GM23338 (cell line): ENCODE results near the gene GNAI2. TPM values are rescaled to one million over a fixed set of nuclear protein-coding genes. Genes with fewer than 3 reads are reported as not detected.

Experiments
- ATAC-seq: fragments of 200-7000 bp; cut with Tn5 transposase; 3 replicates; pipeline ENCODE4 v1.9.1; 2020
- DNase-seq: peaks from one replicate; pipeline ENCODE4 v3.0.0-alpha.2; 2015; ENCODE audit warnings: low spot score
- H2AFZ ChIP-seq: fragments of 200-600 bp; sonication (generic); 2 replicates; pipeline ENCODE4 v1.8.0; 2016; ENCODE audit warnings: antibody characterized with exemption, mild to moderate bottlenecking, moderate library complexity
- H3F3A ChIP-seq: fragments of 200-600 bp; sonication (generic); replicated peaks from 2 replicates; pipeline ENCODE4 v1.8.0; 2017; ENCODE audit warnings: antibody characterized with exemption, mixed run types, low read depth
- H3K27ac ChIP-seq: fragments of 200-600 bp; sonication (generic); 2 replicates; pipeline ENCODE4 v1.6.1; 2016; ENCODE audit warnings: low read depth
- H3K27me3 ChIP-seq: fragments of 200-600 bp; sonication (generic); 2 replicates; pipeline ENCODE4 v1.8.0; 2016; ENCODE audit warnings: mild to moderate bottlenecking, mixed run types, moderate library complexity; ENCODE audit not compliant: insufficient read depth
- H3K36me3 ChIP-seq: fragments of 200-600 bp; sonication (generic); 2 replicates; pipeline ENCODE4 v1.8.0; 2016; ENCODE audit warnings: mild to moderate bottlenecking; ENCODE audit not compliant: insufficient read depth
- H3K4me1 ChIP-seq: fragments of 200-600 bp; sonication (generic); 2 replicates; pipeline ENCODE4 v1.8.0; 2016; ENCODE audit warnings: mild to moderate bottlenecking, moderate library complexity; ENCODE audit not compliant: insufficient read depth
- H3K4me2 ChIP-seq: fragments of 200-600 bp; sonication (generic); 2 replicates; pipeline ENCODE4 v1.7.1; 2017; ENCODE audit warnings: mixed run types
- H3K4me3 ChIP-seq: fragments of 200-600 bp; sonication (generic); 2 replicates; pipeline ENCODE4 v1.6.1; 2016; ENCODE audit warnings: mixed run types
- H3K79me2 ChIP-seq: fragments of 200-600 bp; sonication (generic); replicated peaks from 2 replicates; pipeline ENCODE4 v1.8.0; 2017; ENCODE audit warnings: mild to moderate bottlenecking; ENCODE audit not compliant: insufficient read depth
- H3K9me2 ChIP-seq: fragments of 200-600 bp; sonication (generic); 2 replicates; pipeline ENCODE4 v1.8.0; 2017; ENCODE audit not compliant: insufficient read depth
- H4K20me1 ChIP-seq: fragments of 200-600 bp; sonication (generic); replicated peaks from 2 replicates; pipeline ENCODE4 v1.8.0; 2017; ENCODE audit warnings: mild to moderate bottlenecking; ENCODE audit not compliant: insufficient read depth
- H3K27ac Mint-ChIP-seq: 2 replicates; pipeline ENCODE4 v1.8.0; 2020; ENCODE audit warnings: inconsistent platforms, mild to moderate bottlenecking, moderate library complexity, mixed read lengths
- H3K27me3 Mint-ChIP-seq: 3 replicates; pipeline ENCODE4 v1.8.0; 2022; ENCODE audit warnings: low read depth, mild to moderate bottlenecking, moderate library complexity, mixed read lengths, inconsistent platforms; ENCODE audit not compliant: insufficient read depth, poor library complexity
- H3K36me3 Mint-ChIP-seq: 3 replicates; pipeline ENCODE4 v1.8.0; 2021; ENCODE audit warnings: low read depth, mild to moderate bottlenecking, inconsistent platforms, moderate library complexity, mixed read lengths
- H3K4me1 Mint-ChIP-seq: 3 replicates; pipeline ENCODE4 v1.8.0; 2020; ENCODE audit warnings: mild to moderate bottlenecking, inconsistent platforms, mixed read lengths
- H3K4me3 Mint-ChIP-seq: 3 replicates; pipeline ENCODE4 v1.8.0; 2021; ENCODE audit warnings: moderate library complexity, mild to moderate bottlenecking, inconsistent platforms, mixed read lengths
- H3K9me3 Mint-ChIP-seq: 3 replicates; pipeline ENCODE4 v1.8.0; 2020; ENCODE audit warnings: moderate library complexity, mild to moderate bottlenecking, inconsistent platforms, mixed read lengths
- CREB1 ChIP-seq: fragments of 250-450 bp; sonication (Bioruptor Pico); IDR thresholded peaks from 2 replicates; pipeline ENCODE4 v1.5.0; 2020; ENCODE audit warnings: low read depth, mild to moderate bottlenecking, moderate library complexity
- CTCF ChIP-seq, 2 experiments: fragments of 200-600 bp in 1 of 2; sonication (generic) in 1 of 2; conservative IDR thresholded peaks; 2 replicates each; pipeline versions ENCODE4 v1.5.1 to v1.6.1; 2016 to 2017; ENCODE audit warnings: antibody characterized with exemption in 2 of 2, low read depth in 2 of 2, mild to moderate bottlenecking in 2 of 2, moderate library complexity in 1 of 2
- ETS1 ChIP-seq: IDR thresholded peaks from 2 replicates; pipeline ENCODE4 v1.6.1; 2016; ENCODE audit warnings: antibody characterized with exemption
- EZH2 ChIP-seq: fragments of 200-600 bp; sonication (generic); IDR thresholded peaks from one replicate; pipeline ENCODE4 v1.8.0; 2017; ENCODE audit warnings: antibody characterized with exemption, mild to moderate bottlenecking, low read depth; ENCODE audit not compliant: unreplicated experiment
- EZH2phosphoT487 ChIP-seq: fragments of 200-600 bp; sonication (generic); IDR thresholded peaks from one replicate; pipeline ENCODE4 v1.8.1; 2018; ENCODE audit warnings: antibody characterized with exemption; ENCODE audit not compliant: unreplicated experiment
- JUNB ChIP-seq: IDR thresholded peaks from one replicate; pipeline ENCODE4 v1.6.1; 2016; ENCODE audit warnings: antibody characterized with exemption; ENCODE audit not compliant: unreplicated experiment
- NANOG ChIP-seq: IDR thresholded peaks from 2 replicates; pipeline ENCODE4 v1.6.1; 2016; ENCODE audit warnings: antibody characterized with exemption, borderline replicate concordance
- POLR2AphosphoS5 ChIP-seq: IDR thresholded peaks from 2 replicates; pipeline ENCODE4 v1.6.1; 2016; ENCODE audit warnings: antibody characterized with exemption, low read depth
- STAT1 ChIP-seq: IDR thresholded peaks from one replicate; pipeline ENCODE4 v1.6.1; 2016; ENCODE audit warnings: antibody characterized with exemption; ENCODE audit not compliant: unreplicated experiment
- ZNF114 ChIP-seq: fragments of 250-450 bp; sonication (Bioruptor Pico); IDR thresholded peaks from 2 replicates; pipeline ENCODE4 v1.5.0; 2020; ENCODE audit warnings: mild to moderate bottlenecking, moderate library complexity
- ZNF331 ChIP-seq: fragments of 250-450 bp; sonication (Bioruptor Pico); IDR thresholded peaks from 2 replicates; pipeline ENCODE4 v1.5.0; 2020; ENCODE audit warnings: low read depth, mild to moderate bottlenecking, moderate library complexity
- polyA plus RNA-seq: library from polyadenylated mRNA; unstranded; fragments of >200 nt; fragmentation: Nextera tagmentation; extraction: Ambion mirVana; gene quantifications from 2 replicates; pipeline ENCODE4 v1.2.1, GENCODE V29; 2016
- total RNA-seq: library from RNA; depleted of rRNA; stranded (reverse); fragments of >200 nt; shearing (Covaris generic); gene quantifications from 2 replicates; pipeline ENCODE4 v1.2.3, GENCODE V29; 2014
- TF ChIP-seq, protein P1 (sequence below): IDR thresholded peaks from one replicate; pipeline ENCODE4 v1.6.1; 2018; ENCODE audit warnings: antibody characterized with exemption; ENCODE audit not compliant: unreplicated experiment
- TF ChIP-seq, protein P2 (sequence below): fragments of 250-450 bp; sonication (Bioruptor Pico); IDR thresholded peaks from 2 replicates; pipeline ENCODE4 v1.5.0; 2020; ENCODE audit warnings: mild to moderate bottlenecking, moderate library complexity

GNAI2 gene
- total and polyA plus RNA-seq, 2 experiments from 2014 or later: 138 to 153 TPM

GRCh38 chr3:50295553-50296431 is 59.8 kb downstream of the GNAI2 start:
- Mint-ChIP-seq H3K4me3 (no peak overlapping the region), H3K36me3 (peaks cover 7% of the 10 kb centered on the region; the same call in 2 of the 3 replicates), H3K9me3 (no peaks in the 10 kb centered on the region), H3K4me1 (peaks cover 25% of the 10 kb centered on the region), H3K27ac (no peak overlapping the region), H3K27me3 (peaks cover 25% of the 10 kb centered on the region)
- H3K4me2 ChIP-seq: no peak overlapping the region
- no peak overlapping the region for H3K4me3 ChIP-seq
- no peak for ATAC-seq
- H3K27ac ChIP-seq: no peak overlapping the region
- H2AFZ ChIP-seq: no peak overlapping the region
- no peaks in the 10 kb centered on the region for H4K20me1 ChIP-seq
- no peaks in the 10 kb centered on the region for H3K27me3 ChIP-seq
- peaks cover 20% of the 10 kb centered on the region for H3K4me1 ChIP-seq
- H3K79me2 ChIP-seq: peaks cover 12% of the 10 kb centered on the region
- H3K36me3 ChIP-seq: no peaks in the 10 kb centered on the region
- DNase-seq: no peak
- peaks cover 9% of the 10 kb centered on the region for H3F3A ChIP-seq
- no peaks in the 10 kb centered on the region for H3K9me2 ChIP-seq
- TF ChIP-seq ZNF331 (CRISPR knock-in tag) (no peak), NANOG (no peak), STAT1 (no peak), EZH2phosphoT487 (no peak), CREB1 (CRISPR knock-in tag) (no peak), EZH2 (no peak), ETS1 (no peak), CTCF (conservative IDR thresholded peaks at IDR 0.05; ENCODE audit: low read depth in 2 of 2) (no peak), JUNB (no peak), ZNF114 (CRISPR knock-in tag) (no peak), POLR2AphosphoS5 (no peak)
- TF ChIP-seq, protein P1, sequence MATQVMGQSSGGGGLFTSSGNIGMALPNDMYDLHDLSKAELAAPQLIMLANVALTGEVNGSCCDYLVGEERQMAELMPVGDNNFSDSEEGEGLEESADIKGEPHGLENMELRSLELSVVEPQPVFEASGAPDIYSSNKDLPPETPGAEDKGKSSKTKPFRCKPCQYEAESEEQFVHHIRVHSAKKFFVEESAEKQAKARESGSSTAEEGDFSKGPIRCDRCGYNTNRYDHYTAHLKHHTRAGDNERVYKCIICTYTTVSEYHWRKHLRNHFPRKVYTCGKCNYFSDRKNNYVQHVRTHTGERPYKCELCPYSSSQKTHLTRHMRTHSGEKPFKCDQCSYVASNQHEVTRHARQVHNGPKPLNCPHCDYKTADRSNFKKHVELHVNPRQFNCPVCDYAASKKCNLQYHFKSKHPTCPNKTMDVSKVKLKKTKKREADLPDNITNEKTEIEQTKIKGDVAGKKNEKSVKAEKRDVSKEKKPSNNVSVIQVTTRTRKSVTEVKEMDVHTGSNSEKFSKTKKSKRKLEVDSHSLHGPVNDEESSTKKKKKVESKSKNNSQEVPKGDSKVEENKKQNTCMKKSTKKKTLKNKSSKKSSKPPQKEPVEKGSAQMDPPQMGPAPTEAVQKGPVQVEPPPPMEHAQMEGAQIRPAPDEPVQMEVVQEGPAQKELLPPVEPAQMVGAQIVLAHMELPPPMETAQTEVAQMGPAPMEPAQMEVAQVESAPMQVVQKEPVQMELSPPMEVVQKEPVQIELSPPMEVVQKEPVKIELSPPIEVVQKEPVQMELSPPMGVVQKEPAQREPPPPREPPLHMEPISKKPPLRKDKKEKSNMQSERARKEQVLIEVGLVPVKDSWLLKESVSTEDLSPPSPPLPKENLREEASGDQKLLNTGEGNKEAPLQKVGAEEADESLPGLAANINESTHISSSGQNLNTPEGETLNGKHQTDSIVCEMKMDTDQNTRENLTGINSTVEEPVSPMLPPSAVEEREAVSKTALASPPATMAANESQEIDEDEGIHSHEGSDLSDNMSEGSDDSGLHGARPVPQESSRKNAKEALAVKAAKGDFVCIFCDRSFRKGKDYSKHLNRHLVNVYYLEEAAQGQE: no peak
- TF ChIP-seq, protein P2, sequence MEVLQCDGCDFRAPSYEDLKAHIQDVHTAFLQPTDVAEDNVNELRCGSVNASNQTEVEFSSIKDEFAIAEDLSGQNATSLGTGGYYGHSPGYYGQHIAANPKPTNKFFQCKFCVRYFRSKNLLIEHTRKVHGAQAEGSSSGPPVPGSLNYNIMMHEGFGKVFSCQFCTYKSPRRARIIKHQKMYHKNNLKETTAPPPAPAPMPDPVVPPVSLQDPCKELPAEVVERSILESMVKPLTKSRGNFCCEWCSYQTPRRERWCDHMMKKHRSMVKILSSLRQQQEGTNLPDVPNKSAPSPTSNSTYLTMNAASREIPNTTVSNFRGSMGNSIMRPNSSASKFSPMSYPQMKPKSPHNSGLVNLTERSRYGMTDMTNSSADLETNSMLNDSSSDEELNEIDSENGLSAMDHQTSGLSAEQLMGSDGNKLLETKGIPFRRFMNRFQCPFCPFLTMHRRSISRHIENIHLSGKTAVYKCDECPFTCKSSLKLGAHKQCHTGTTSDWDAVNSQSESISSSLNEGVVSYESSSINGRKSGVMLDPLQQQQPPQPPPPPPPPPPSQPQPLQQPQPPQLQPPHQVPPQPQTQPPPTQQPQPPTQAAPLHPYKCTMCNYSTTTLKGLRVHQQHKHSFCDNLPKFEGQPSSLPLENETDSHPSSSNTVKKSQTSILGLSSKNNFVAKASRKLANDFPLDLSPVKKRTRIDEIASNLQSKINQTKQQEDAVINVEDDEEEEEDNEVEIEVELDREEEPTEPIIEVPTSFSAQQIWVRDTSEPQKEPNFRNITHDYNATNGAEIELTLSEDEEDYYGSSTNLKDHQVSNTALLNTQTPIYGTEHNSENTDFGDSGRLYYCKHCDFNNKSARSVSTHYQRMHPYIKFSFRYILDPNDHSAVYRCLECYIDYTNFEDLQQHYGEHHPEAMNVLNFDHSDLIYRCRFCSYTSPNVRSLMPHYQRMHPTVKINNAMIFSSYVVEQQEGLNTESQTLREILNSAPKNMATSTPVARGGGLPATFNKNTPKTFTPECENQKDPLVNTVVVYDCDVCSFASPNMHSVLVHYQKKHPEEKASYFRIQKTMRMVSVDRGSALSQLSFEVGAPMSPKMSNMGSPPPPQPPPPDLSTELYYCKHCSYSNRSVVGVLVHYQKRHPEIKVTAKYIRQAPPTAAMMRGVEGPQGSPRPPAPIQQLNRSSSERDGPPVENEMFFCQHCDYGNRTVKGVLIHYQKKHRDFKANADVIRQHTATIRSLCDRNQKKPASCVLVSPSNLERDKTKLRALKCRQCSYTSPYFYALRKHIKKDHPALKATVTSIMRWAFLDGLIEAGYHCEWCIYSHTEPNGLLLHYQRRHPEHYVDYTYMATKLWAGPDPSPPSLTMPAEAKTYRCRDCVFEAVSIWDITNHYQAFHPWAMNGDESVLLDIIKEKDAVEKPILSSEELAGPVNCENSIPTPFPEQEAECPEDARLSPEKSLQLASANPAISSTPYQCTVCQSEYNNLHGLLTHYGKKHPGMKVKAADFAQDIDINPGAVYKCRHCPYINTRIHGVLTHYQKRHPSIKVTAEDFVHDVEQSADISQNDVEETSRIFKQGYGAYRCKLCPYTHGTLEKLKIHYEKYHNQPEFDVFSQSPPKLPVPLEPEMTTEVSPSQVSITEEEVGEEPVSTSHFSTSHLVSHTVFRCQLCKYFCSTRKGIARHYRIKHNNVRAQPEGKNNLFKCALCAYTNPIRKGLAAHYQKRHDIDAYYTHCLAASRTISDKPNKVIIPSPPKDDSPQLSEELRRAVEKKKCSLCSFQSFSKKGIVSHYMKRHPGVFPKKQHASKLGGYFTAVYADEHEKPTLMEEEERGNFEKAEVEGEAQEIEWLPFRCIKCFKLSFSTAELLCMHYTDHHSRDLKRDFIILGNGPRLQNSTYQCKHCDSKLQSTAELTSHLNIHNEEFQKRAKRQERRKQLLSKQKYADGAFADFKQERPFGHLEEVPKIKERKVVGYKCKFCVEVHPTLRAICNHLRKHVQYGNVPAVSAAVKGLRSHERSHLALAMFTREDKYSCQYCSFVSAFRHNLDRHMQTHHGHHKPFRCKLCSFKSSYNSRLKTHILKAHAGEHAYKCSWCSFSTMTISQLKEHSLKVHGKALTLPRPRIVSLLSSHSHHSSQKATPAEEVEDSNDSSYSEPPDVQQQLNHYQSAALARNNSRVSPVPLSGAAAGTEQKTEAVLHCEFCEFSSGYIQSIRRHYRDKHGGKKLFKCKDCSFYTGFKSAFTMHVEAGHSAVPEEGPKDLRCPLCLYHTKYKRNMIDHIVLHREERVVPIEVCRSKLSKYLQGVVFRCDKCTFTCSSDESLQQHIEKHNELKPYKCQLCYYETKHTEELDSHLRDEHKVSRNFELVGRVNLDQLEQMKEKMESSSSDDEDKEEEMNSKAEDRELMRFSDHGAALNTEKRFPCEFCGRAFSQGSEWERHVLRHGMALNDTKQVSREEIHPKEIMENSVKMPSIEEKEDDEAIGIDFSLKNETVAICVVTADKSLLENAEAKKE (CRISPR knock-in tag): no peak
